Stomach (tissue), 9 donors: ENCODE results near the gene ELOVL7. TPM values are rescaled to one million over a fixed set of nuclear protein-coding genes. Genes with fewer than 3 reads are reported as not detected.

Experiments
- DNase-seq, 2 donors: peaks; one replicate each; pipeline versions ENCODE4 v3.0.0 to v3.0.0-alpha.2; 2013 to 2019
- H3K27ac ChIP-seq, 5 donors: fragments of 200-600 bp in 4 of 5; sonication (generic) in 4 of 5; one replicate each; pipeline ENCODE4 v1.5.1; 2013 to 2019; ENCODE audit warnings: mild to moderate bottlenecking in 1 of 5, moderate library complexity in 1 of 5
- H3K27me3 ChIP-seq, 3 donors: fragments of 200-600 bp; sonication (generic); one replicate each; pipeline ENCODE4 v1.5.1; 2017 to 2019; ENCODE audit warnings: mixed run types in 1 of 3
- H3K36me3 ChIP-seq, 4 donors: fragments of 200-600 bp; sonication (generic); 1 replicate in 3 of 4; 2 replicates in 1 of 4; pipeline ENCODE4 v1.5.1; 2016 to 2019
- H3K4me1 ChIP-seq, 4 donors: fragments of 200-600 bp; sonication (generic); one replicate each; pipeline ENCODE4 v1.5.1; 2016 to 2019
- H3K4me3 ChIP-seq, 4 donors: fragments of 200-600 bp; sonication (generic) in 3 of 4; one replicate each; pipeline ENCODE4 v1.5.1; 2016 to 2019; ENCODE audit warnings: mild to moderate bottlenecking in 1 of 4
- H3K9me3 ChIP-seq, 4 donors: fragments of 200-600 bp; sonication (generic); one replicate each; pipeline ENCODE4 v1.5.1; 2016 to 2019
- CTCF ChIP-seq, 7 experiments: fragments of 450-650 bp in 4 of 7; fragments of 200-600 bp in 3 of 7; sonication (generic) in 3 of 7; IDR thresholded peaks; one replicate each; pipeline ENCODE4 v1.5.1; 2016 to 2019; ENCODE audit warnings: antibody characterized with exemption in 7 of 7, control low read depth in 2 of 7, mild to moderate bottlenecking in 1 of 7
- EP300 ChIP-seq: sonication (generic); formaldehyde crosslinking; IDR thresholded peaks from one replicate; pipeline ENCODE4 v1.6.1; 2017; ENCODE audit warnings: antibody characterized with exemption
- POLR2A ChIP-seq, 4 donors: fragments of 450-650 bp; IDR thresholded peaks; one replicate each; pipeline ENCODE4 v1.6.1; 2016; ENCODE audit warnings: antibody characterized with exemption in 4 of 4, control low read depth in 2 of 4, mild to moderate bottlenecking in 1 of 4, moderate library complexity in 1 of 4
- POLR2AphosphoS5 ChIP-seq, 3 donors: sonication (generic); formaldehyde crosslinking; IDR thresholded peaks; one replicate each; pipeline ENCODE4 v1.6.1; 2016; ENCODE audit warnings: antibody characterized with exemption in 3 of 3
- WGBS, 5 donors: extraction: QIAGEN DNeasy Blood & Tissue Kit in 3 of 5; methylation state at CpG; one replicate each; pipeline versions ENCODE4 v1.1.5 to v1.1.7; 2013 to 2018; 5-methylcytosine and 5-hydroxymethylcytosine counted together
- intact Hi-C: fragments of 100-400 bp; cut with DNase I; formaldehyde crosslinking; loops from one replicate; pipeline ENCODE4 v1.15.1; 2023; ENCODE audit warnings: low total_unique reads
- polyA plus RNA-seq, 3 donors: library from polyadenylated mRNA; stranded (reverse); fragments of 200-250 nt; gene quantifications; one replicate each; pipeline ENCODE4 v1.2.3, GENCODE V29; 2013
- total RNA-seq, 5 donors: library from RNA; depleted of rRNA; stranded (reverse); fragments of >200 nt; gene quantifications; one replicate each; pipeline versions ENCODE4 v1.1.0 to v1.2.3, GENCODE V29; 2014 to 2016
- donor health status: healthy with polysubstance abuse.
- donor health status: Bipolar disorder and iron deficiency.
- donor health status: healthy.

The ELOVL7 gene
- total and polyA plus RNA-seq, 8 donors: 0.31 to 12.7 (median 1.6) TPM; not detected in 2

- Histone ChIP-seq H3K4me1 (no peaks in the 10 kb centered on the region), H3K4me3 (no peak overlapping the region), H3K27ac (no peak overlapping the region), H3K36me3 (no peaks in the 10 kb centered on the region), H3K9me3 (no peaks in the 10 kb centered on the region), H3K27me3 (no peaks in the 10 kb centered on the region)
- no peak for DNase-seq
- TF ChIP-seq CTCF (IDR thresholded peaks at IDR 0.05): no peak
- TF ChIP-seq POLR2A (IDR thresholded peaks at IDR 0.05): no peak
- no peak for TF ChIP-seq EP300
- no peak for TF ChIP-seq POLR2AphosphoS5 (IDR thresholded peaks at IDR 0.05)
- 25 to 32% (median 26%) methylated on average over 3 of the region's 3 CpGs for WGBS, 5 donors
- intact Hi-C loops: no loop called here
Measured at GRCh38 chr5:60852940-60853339, 8.9 kb upstream of the ELOVL7 start.

- TF ChIP-seq POLR2A (IDR thresholded peaks at IDR 0.05): no peak
- TF ChIP-seq CTCF (IDR thresholded peaks at IDR 0.05): no peak
- no peak for TF ChIP-seq EP300
- Histone ChIP-seq H3K9me3 (no peaks in the 10 kb centered on the region), H3K4me3 (no peak overlapping the region), H3K27ac (no peak overlapping the region), H3K36me3 (no peaks in the 10 kb centered on the region), H3K27me3 (no peaks in the 10 kb centered on the region), H3K4me1 (no peaks in the 10 kb centered on the region)
- intact Hi-C loops: no loop called here
- no peak for DNase-seq
- 36 to 58% (median 51%) methylated on average over 2 of the region's 2 CpGs for WGBS, 5 donors
Measured at GRCh38 chr5:60852317-60852716, 8.2 kb upstream of the ELOVL7 start.

- Histone ChIP-seq H3K9me3 (no peaks in the 10 kb centered on the region), H3K27me3 (no peaks in the 10 kb centered on the region), H3K4me3 (no peak overlapping the region), H3K4me1 (no peaks in the 10 kb centered on the region), H3K36me3 (no peaks in the 10 kb centered on the region), H3K27ac (no peak overlapping the region)
- intact Hi-C loops: no loop called here
- no peak for DNase-seq
- TF ChIP-seq CTCF (IDR thresholded peaks at IDR 0.05) (no peak), POLR2A (IDR thresholded peaks at IDR 0.05) (no peak), POLR2AphosphoS5 (IDR thresholded peaks at IDR 0.05) (no peak), EP300 (no peak)
Measured at GRCh38 chr5:60851626-60852025, 7.6 kb upstream of the ELOVL7 start.

- peaks cover 0 to 40% (median 23%) of the 10 kb centered on the region in 3 donors for H3K27me3 ChIP-seq
- H3K4me1 ChIP-seq: peaks cover 12 to 24% (median 19%) of the 10 kb centered on the region in 4 donors
- DNase-seq: no peak
- WGBS, 5 donors: 92 to 97% (median 94%) methylated on average over 1 of the region's 1 CpG
- H3K4me3 ChIP-seq: no peak overlapping the region
- intact Hi-C loops: no loop called here
- H3K36me3 ChIP-seq: no peaks in the 10 kb centered on the region
- no peak overlapping the region for H3K27ac ChIP-seq
- no peaks in the 10 kb centered on the region for H3K9me3 ChIP-seq
- TF ChIP-seq POLR2A (IDR thresholded peaks at IDR 0.05) (no peak), POLR2AphosphoS5 (IDR thresholded peaks at IDR 0.05) (no peak), EP300 (no peak), CTCF (IDR thresholded peaks at IDR 0.05) (no peak)
Measured at GRCh38 chr5:60846298-60846697, 2.2 kb upstream of the ELOVL7 start.
